ENCODE results near the gene CERS5. TPM values are rescaled to one million over a fixed set of nuclear protein-coding genes. Genes with fewer than 3 reads are reported as not detected.

Gene CERS5
- 44.2 and 48.0 TPM in 2 replicates for total RNA-seq (ENCODE audit: low replicate concordance)

- Histone ChIP-seq H3K4me1 (peaks cover 17% of the 10 kb centered on the region), H3K36me3 (no peaks in the 10 kb centered on the region), H3K4me3 (peak within 1 kb of the TSS; percentile 83), H3F3A (ENCODE audit: low read depth) (peaks cover 20% of the 10 kb centered on the region), H3K9ac (peak within 1 kb of the TSS; percentile 73), H3K9me3 (ENCODE audit: low read depth) (no peaks in the 10 kb centered on the region), H2AFZ (replicated peaks) (peak within 1 kb of the TSS; percentile 66), H4K20me1 (ENCODE audit: low read depth) (no peaks in the 10 kb centered on the region), H3K4me2 (peak within 1 kb of the TSS; percentile 93), H3K27me3 (no peaks in the 10 kb centered on the region), H3K79me2 (ENCODE audit: low read depth) (peaks cover 46% of the 10 kb centered on the region), H3K27ac (peak within 1 kb of the TSS; percentile 96)
- Mint-ChIP-seq H3K27ac (peak within 1 kb of the TSS; percentile 97), H3K9me3 (peaks cover 7% of the 10 kb centered on the region), H3K4me1 (peaks cover 31% of the 10 kb centered on the region), H3K36me3 (peaks cover 14% of the 10 kb centered on the region), H3K27me3 (ENCODE audit: insufficient read depth, low read depth) (peaks cover 7% of the 10 kb centered on the region), H3K4me3 (peak within 1 kb of the TSS; percentile 94)
- DNase-seq (ENCODE audit: low spot score), result peak; percentile 99
- TF ChIP-seq, protein P1, sequence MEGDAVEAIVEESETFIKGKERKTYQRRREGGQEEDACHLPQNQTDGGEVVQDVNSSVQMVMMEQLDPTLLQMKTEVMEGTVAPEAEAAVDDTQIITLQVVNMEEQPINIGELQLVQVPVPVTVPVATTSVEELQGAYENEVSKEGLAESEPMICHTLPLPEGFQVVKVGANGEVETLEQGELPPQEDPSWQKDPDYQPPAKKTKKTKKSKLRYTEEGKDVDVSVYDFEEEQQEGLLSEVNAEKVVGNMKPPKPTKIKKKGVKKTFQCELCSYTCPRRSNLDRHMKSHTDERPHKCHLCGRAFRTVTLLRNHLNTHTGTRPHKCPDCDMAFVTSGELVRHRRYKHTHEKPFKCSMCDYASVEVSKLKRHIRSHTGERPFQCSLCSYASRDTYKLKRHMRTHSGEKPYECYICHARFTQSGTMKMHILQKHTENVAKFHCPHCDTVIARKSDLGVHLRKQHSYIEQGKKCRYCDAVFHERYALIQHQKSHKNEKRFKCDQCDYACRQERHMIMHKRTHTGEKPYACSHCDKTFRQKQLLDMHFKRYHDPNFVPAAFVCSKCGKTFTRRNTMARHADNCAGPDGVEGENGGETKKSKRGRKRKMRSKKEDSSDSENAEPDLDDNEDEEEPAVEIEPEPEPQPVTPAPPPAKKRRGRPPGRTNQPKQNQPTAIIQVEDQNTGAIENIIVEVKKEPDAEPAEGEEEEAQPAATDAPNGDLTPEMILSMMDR (IDR thresholded peaks at IDR 0.05), result peak; percentile 20
- TF ChIP-seq EZH2 (IDR thresholded peaks at IDR 0.05), result no peak
These were observed at the start of gene CERS5 for GRCh38 chr12:50167049-50167828. Gene CERS5, minus strand, starts transcription at chr12:50167369. Its CDS starts 72 bp downstream, at chr12:50167297.

DNA sequence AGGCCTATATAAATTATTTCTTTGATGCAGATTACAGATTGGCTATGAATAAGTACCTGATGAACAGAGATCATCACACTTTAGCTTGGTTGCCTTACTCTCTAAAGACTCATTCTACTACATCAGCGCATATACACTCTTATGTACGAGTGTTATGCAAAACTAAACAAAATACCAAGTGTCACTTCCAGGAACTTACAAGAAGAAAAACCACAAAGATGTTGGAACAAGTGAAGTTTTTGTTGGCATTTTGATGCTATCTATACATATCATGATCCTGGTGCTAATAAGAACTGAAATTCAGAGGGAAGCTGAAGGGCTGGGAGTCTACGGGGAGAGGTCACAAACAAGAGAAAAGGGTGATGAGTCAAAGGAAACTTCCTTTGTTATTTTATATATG is 47.9 kb upstream of the CERS5 start:
- peaks cover 13% of the 10 kb centered on the region for H3K79me2 ChIP-seq (ENCODE audit: low read depth)
- no peaks in the 10 kb centered on the region for H3K9me3 ChIP-seq (ENCODE audit: low read depth)
- no peak overlapping the region for H2AFZ ChIP-seq (replicated peaks)
- TF ChIP-seq EZH2 (IDR thresholded peaks at IDR 0.05) (no peak), EZH2phosphoT487 (IDR thresholded peaks at IDR 0.05) (no peak)
- TF ChIP-seq, protein P1 (IDR thresholded peaks at IDR 0.05), result no peak
- no peaks in the 10 kb centered on the region for H4K20me1 ChIP-seq (ENCODE audit: low read depth)
- no peak overlapping the region for H3K4me2 ChIP-seq
- H3K27me3 Mint-ChIP-seq (ENCODE audit: insufficient read depth, low read depth), result no peaks in the 10 kb centered on the region
- H3F3A ChIP-seq (ENCODE audit: low read depth), result no peaks in the 10 kb centered on the region
- H3K9me3 Mint-ChIP-seq, result no peaks in the 10 kb centered on the region
- no peak overlapping the region for H3K4me3 Mint-ChIP-seq
- H3K36me3 Mint-ChIP-seq, result peaks cover 2% of the 10 kb centered on the region
- H3K4me1 Mint-ChIP-seq, result peaks cover 6% of the 10 kb centered on the region
- no peak for DNase-seq (ENCODE audit: low spot score)
- H3K4me3 ChIP-seq, result no peak overlapping the region
- H3K27ac ChIP-seq, result no peak overlapping the region
- H3K36me3 ChIP-seq, result no peaks in the 10 kb centered on the region
- H3K27me3 ChIP-seq, result no peaks in the 10 kb centered on the region
- no peak overlapping the region for H3K9ac ChIP-seq
- no peak overlapping the region for H3K27ac Mint-ChIP-seq
- H3K4me1 ChIP-seq, result no peaks in the 10 kb centered on the region

GRCh38 chr12:50214018-50214417 is 46.8 kb upstream of the CERS5 start:
- Histone ChIP-seq H3K9ac (no peak overlapping the region), H3K4me2 (no peak overlapping the region), H3K4me1 (no peaks in the 10 kb centered on the region), H3F3A (ENCODE audit: low read depth) (no peaks in the 10 kb centered on the region), H3K27ac (no peak overlapping the region), H3K4me3 (no peak overlapping the region), H3K79me2 (ENCODE audit: low read depth) (peaks cover 3% of the 10 kb centered on the region), H3K9me3 (ENCODE audit: low read depth) (no peaks in the 10 kb centered on the region), H2AFZ (replicated peaks) (no peak overlapping the region), H3K36me3 (no peaks in the 10 kb centered on the region), H3K27me3 (no peaks in the 10 kb centered on the region), H4K20me1 (ENCODE audit: low read depth) (no peaks in the 10 kb centered on the region)
- DNase-seq (ENCODE audit: low spot score), result no peak
- H3K4me1 Mint-ChIP-seq, result peaks cover 6% of the 10 kb centered on the region
- no peaks in the 10 kb centered on the region for H3K9me3 Mint-ChIP-seq
- TF ChIP-seq EZH2phosphoT487 (IDR thresholded peaks at IDR 0.05) (no peak), EZH2 (IDR thresholded peaks at IDR 0.05) (no peak)
- TF ChIP-seq, protein P1 (IDR thresholded peaks at IDR 0.05), result no peak
- H3K27ac Mint-ChIP-seq, result no peak overlapping the region
- peaks cover 2% of the 10 kb centered on the region for H3K36me3 Mint-ChIP-seq
- no peaks in the 10 kb centered on the region for H3K27me3 Mint-ChIP-seq (ENCODE audit: insufficient read depth, low read depth)
- no peak overlapping the region for H3K4me3 Mint-ChIP-seq
